NCI-H1048 (cell line): ENCODE data around the gene RAD18.

Experiments
- DNase-seq: peaks from one replicate; lab custom pipeline; 2025; lab: John Stamatoyannopoulos, UW

RAD18 gene

GRCh38 chr3:8864402-8865350 lies 98.6 kb downstream of the RAD18 start:
- DNase-seq = no peak

- DNase-seq = no peak
Observed at GRCh38 chr3:8863891-8864290, 99.4 kb downstream of the RAD18 start.

DNA sequence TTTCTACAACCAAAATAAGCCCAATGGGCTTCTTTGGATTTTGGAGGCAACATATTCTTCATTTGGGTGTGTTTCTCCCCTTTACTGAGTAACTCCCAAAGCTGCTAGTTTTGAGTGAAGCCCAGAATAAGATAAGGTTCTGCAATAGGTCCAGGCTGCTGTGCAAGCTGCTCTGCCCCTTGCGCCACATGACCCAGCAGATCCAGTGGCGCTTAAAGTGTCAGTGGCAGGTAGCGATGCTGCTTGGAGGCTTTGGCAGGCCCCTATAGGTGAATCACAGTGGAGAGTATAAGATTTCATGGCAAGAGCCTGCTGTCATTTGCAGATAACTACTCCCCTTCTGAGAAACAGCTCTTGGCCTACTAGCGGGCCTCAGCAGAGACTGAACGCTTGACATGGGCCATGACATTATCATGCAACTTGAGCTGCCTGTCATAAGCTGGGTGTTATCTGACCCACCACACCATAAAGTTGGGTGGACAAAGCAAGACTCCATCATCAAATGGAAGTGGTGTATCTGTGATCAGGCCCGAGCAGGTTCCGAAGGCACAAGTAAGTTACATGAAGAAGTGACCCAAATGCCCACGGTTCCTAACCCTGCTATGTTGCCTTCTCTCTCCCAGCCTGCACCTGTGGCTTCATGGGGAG lies 105.4 kb downstream of the RAD18 start:
- DNase-seq = no peak

GRCh38 chr3:8856721-8857120 lies 106.6 kb downstream of the RAD18 start:
- no peak for DNase-seq

GRCh38 chr3:8856071-8856470 lies 107.2 kb downstream of the RAD18 start:
- DNase-seq = no peak

- no peak for DNase-seq
Observed at GRCh38 chr3:8854656-8855055, 108.6 kb downstream of the RAD18 start.

DNA sequence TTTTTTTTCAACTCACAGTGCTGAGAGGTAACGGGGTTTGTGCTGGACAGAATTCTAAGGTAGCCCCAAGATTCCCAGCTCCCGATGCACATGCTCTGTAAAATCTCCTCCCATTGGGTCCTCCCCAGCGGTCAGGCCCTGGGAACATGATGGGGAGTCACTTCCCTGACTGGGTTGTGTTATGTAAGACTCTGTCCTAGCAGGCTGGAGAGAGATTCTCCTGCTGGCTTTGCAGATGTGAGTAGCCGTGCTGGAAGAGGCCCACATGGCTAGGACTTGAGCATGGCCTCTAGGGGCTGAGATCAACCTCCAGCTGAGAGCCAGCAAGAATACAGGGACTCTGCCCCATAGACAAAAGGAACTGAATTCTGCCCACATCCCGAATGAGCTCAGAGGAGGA lies 110.2 kb downstream of the RAD18 start:
- DNase-seq = no peak

DNA sequence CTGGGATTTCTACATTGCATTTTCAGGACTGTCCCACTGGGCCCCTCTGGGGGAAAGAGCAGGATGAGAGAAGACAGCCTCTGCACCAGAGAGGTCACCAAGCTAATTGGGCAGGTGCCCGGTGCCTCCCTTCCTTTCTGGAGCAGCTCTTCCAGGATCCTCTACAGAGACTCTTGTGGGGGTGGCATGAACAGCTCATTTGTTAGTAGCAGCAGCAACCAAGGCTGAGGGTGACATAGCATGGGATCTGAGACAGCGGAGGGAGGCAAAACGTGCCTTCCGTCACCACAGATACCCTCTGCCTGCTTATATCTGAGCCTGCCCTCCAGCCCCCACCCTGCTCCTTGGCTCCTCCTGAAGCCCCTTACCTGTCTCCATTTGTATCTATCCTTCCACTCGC lies 110.8 kb downstream of the RAD18 start:
- no peak for DNase-seq

GRCh38 chr3:8851703-8852102 lies 111.6 kb downstream of the RAD18 start:
- DNase-seq = no peak

- no peak for DNase-seq
Observed at GRCh38 chr3:8848696-8849131, 114.6 kb downstream of the RAD18 start.

DNA sequence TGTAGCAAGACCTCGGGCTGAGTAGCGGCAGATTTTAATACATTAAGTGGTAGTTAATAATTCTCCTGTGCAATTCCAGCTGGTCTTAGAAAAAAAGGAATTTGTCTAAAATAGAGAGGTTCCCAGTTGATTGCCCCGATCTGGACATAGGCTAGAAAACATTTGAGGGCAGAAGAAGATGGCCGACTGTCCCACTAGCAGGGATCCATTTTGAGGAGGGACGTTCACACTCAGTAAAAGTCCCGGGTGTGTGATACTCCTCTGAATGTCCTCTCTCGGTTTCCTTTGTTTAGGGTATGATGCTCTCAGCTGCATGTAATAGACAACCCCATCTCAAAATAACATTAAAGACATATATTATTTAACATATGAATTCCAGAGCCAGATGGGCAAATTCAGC lies 116.0 kb downstream of the RAD18 start:
- no peak for DNase-seq

DNA sequence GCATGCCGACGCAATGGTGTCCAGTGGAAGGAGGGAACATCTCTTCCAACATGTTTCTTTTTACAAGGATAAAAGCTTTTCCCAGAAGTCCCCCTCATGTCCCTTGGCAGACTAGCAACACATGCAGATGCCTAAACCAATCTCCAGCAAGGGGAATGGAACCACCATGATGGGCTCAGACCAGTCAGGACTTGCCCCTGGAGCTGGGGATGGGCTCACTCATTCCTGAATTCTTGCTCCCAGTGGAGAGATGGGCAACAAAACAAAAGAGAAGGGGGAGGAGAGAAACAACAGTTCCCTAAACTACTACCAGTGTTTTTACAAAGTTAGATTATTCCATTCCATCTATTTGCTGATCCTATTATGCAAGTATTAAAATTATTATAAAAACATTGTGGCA lies 117.1 kb downstream of the RAD18 start:
- no peak for DNase-seq

GRCh38 chr3:8845641-8846040 lies 117.6 kb downstream of the RAD18 start:
- no peak for DNase-seq

DNA sequence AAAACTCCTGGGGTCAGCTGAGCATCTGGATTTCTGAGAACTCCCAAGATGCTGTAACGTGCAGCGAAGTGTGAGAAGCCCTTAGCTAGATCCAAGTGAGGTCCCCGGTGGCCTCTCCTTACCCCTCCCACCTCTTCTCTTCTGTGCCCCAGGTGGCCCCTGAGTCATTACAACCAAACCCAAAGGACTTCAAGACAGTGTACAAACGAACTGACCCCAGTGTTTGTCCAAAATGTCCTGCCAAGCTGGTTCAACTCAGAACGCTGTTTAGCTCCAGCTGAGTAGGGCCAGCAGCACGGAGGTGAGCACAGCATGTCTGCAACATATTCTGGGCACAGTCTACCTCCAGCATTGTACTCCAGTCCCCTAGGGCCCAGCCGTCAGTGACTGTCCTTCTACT lies 119.9 kb downstream of the RAD18 start:
- no peak for DNase-seq

DNA sequence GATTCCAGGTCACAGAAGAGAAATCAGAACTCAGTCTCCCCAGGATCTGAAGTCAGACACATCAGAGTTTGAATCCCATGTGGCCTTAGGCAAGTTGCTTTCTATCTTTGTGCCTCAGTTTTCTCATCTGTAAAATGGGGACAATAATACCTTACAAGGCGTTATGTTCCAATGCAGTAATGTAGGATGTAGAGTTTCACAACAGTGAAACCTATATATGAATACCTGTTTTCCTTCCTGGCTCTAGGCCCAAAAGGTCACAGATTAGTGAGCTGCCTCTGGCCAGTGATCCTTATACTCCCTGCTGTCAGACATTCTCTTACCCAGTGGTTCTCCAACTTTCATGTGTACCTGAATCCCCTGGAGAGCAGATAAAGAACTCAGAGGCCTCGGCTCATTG lies 121.0 kb downstream of the RAD18 start:
- DNase-seq = no peak

DNA sequence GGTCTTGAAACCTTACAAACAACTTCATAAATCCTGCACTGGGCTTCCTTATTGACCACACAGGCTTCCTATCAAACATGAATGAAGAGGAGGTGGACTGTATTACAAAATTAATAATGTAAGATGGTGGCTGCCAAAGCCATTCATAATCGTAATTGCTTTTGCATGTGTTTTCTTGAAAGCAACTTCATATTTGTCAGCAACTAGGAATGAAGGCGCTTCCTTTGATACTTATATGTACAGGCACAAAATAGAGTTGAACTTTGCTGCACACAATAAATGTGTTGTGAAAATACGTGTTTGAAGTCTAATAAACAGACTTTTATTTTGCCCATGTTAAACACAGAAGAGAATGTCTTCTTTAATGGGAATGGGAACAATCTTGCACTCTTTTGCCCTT lies 121.8 kb downstream of the RAD18 start:
- DNase-seq = no peak

- no peak for DNase-seq
Observed at GRCh38 chr3:8840556-8840955, 122.7 kb downstream of the RAD18 start.

DNA sequence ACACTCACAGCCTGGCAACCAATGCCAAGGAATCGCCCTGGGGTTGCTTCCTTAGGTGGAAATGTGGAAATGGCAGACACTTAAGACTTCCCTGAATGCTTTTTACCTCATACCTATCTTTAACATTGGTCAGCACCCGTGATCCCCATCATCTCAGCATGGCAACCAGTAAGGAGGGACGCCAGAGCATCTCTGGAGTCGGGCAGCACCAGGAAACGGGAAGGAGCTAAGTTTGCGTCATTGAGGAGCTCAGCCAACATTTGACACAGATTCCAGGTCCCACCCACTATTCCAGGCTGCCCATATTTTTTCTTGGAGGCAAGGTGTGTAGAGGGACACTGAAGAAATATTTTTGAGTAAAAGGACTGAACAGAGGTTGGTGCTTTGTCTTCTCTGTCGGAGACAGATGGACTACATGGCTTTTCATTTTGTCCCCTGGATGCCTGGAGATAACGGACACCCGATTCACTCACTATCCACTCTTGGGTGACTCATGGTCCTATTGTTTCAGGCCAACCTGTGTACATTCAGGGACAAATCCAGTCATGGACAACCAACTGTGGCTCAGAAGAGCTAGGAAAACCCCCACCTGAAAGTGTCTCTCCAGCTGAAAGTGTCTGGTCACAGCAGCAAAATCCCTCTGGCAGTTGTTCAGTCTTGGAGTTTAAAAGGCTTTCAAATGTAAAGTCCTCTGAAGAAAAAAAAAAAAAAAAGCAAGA lies 123.5 kb downstream of the RAD18 start:
- DNase-seq = no peak

DNA sequence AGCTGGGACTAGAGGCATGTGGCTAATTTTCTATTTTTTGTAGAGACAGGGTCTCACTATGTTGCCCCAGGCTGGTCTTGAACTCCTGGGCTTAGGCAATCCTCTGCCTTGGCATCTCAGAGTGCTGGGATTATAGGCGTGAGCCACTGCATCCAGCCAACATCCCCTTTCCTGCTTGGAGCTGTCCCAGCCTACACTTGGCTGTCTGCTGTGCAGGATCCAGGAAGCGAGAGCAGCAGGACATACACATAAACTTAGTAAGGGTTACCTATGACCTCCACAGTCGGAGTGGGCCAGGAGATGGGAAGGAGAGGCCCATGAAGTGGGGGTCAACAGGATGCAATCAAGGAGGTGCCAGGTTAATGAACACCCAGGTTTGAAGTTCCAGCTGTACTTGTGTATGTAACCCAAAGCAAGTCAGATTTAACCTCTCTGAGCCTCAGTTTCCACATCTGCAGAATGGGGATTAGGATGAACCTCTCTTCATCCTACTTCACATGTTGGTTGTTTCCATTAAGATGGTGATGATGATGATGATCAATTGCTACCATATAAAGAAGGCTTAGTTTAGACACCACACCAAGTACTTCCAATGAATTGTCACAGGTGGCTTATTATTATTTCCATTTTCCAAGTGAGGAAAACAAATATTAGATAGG lies 124.4 kb downstream of the RAD18 start:
- DNase-seq = no peak

- DNase-seq = no peak
Observed at GRCh38 chr3:8838234-8838633, 125.0 kb downstream of the RAD18 start.

GRCh38 chr3:8837162-8837561 lies 126.1 kb downstream of the RAD18 start:
- DNase-seq = no peak

- no peak for DNase-seq
Observed at GRCh38 chr3:8836096-8836495, 127.2 kb downstream of the RAD18 start.
